IPS-18a (cell line): Measurements from ENCODE around the gene PCOLCE2.

Source experiments
- H3K27ac ChIP-seq: one replicate; pipeline ENCODE4 v1.5.1; 2013; ENCODE audit warnings: low read length
- H3K27me3 ChIP-seq: one replicate; pipeline ENCODE4 v1.6.1; 2013; ENCODE audit warnings: mild to moderate bottlenecking, low read length; ENCODE audit not compliant: control insufficient read depth, insufficient read depth
- H3K36me3 ChIP-seq: one replicate; pipeline ENCODE4 v1.6.1; 2013; ENCODE audit warnings: low read depth, low read length; ENCODE audit not compliant: control insufficient read depth
- H3K4me1 ChIP-seq: one replicate; pipeline ENCODE4 v1.6.1; 2013; ENCODE audit warnings: low read depth, low read length; ENCODE audit not compliant: control insufficient read depth
- H3K4me3 ChIP-seq: one replicate; pipeline ENCODE4 v1.5.1; 2013; ENCODE audit warnings: low read length
- H3K9ac ChIP-seq: one replicate; pipeline ENCODE4 v1.6.1; 2013; ENCODE audit warnings: mild to moderate bottlenecking, low read length, moderate library complexity
- H3K9me3 ChIP-seq: one replicate; pipeline ENCODE4 v1.6.1; 2013; ENCODE audit warnings: low read depth, low read length; ENCODE audit not compliant: control insufficient read depth

PCOLCE2 gene, protein sequence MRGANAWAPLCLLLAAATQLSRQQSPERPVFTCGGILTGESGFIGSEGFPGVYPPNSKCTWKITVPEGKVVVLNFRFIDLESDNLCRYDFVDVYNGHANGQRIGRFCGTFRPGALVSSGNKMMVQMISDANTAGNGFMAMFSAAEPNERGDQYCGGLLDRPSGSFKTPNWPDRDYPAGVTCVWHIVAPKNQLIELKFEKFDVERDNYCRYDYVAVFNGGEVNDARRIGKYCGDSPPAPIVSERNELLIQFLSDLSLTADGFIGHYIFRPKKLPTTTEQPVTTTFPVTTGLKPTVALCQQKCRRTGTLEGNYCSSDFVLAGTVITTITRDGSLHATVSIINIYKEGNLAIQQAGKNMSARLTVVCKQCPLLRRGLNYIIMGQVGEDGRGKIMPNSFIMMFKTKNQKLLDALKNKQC

DNA sequence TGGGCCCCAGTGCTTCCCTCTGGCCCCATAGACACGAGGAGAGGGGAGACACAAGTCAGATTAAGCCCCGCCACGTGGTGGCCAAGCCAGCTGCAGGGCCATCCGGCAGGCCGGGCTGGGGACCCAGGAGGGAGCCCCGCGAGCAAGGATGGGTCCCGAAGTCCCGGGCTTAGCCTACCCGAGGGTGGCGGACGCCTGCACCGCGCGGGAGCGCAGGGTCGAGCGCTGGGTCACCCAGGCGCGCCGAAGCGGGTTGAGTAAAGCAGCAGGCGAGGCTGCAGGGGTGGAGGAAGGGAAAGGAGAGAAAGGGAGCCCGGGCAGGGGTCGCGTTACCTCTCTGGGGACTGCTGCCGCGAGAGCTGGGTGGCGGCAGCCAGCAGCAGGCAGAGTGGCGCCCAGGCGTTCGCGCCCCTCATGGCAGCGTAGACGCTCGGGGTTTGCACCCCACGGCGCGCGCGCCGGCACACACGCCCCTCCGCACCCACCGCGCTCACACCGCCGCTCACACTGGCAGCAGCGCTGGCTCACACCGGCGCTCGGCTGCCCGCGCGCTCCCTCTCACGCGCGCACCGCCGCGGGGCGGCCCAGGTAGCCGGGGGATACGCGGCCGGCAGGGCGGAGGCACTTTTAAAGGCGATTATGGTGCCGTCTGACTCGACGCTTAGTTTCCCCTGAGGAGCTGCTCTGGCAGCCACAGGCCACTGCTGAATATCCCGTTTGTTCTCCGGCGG lies at the start of gene PCOLCE2:
TSS of gene PCOLCE2 (minus strand) at position 603 of the 731 bp plus-strand sequence. CDS start at position 416, 187 bp downstream.
- Histone ChIP-seq H3K27ac (no peak within 1 kb of the TSS), H3K9ac (peak within 1 kb of the TSS; percentile 85), H3K4me3 (peak within 1 kb of the TSS; percentile 70)

DNA sequence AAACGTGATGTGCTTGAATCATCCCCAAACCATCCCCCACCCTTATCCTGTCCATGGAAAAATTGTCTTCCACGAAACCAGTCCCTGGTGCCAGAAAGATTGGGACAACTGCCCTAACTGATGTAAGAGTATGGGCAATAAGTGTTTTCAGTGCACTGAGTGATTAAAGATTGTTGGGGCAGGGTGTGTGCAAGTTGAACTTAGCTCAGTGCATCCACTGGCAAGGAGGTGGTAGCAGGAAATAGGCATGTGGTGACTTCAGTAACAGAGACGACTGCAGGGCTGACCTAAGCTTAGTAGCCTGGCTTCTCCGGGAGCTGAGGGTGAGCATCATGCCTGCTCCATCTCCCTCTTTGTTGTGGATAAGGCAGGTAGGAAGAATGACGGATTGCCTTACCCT lies 47.1 kb upstream of the PCOLCE2 start:
- H3K9ac ChIP-seq: no peak overlapping the region
- no peaks in the 10 kb centered on the region for H3K4me1 ChIP-seq
- no peaks in the 10 kb centered on the region for H3K9me3 ChIP-seq
- no peak overlapping the region for H3K4me3 ChIP-seq
- H3K36me3 ChIP-seq: no peaks in the 10 kb centered on the region
- H3K27ac ChIP-seq: no peak overlapping the region
- H3K27me3 ChIP-seq: no peaks in the 10 kb centered on the region

More for the DNA sequence above, at the start of gene PCOLCE2:
- Histone ChIP-seq H3K9me3 (no peaks in the 10 kb centered on the region), H3K4me1 (peaks cover 5% of the 10 kb centered on the region), H3K36me3 (peaks cover 5% of the 10 kb centered on the region), H3K27me3 (peaks cover 14% of the 10 kb centered on the region)

- Histone ChIP-seq H3K9ac (no peak overlapping the region), H3K27me3 (no peaks in the 10 kb centered on the region), H3K4me1 (no peaks in the 10 kb centered on the region), H3K27ac (no peak overlapping the region), H3K4me3 (no peak overlapping the region), H3K9me3 (no peaks in the 10 kb centered on the region), H3K36me3 (no peaks in the 10 kb centered on the region)
Measured at GRCh38 chr3:142934887-142935269, 46.0 kb upstream of the PCOLCE2 start.

DNA sequence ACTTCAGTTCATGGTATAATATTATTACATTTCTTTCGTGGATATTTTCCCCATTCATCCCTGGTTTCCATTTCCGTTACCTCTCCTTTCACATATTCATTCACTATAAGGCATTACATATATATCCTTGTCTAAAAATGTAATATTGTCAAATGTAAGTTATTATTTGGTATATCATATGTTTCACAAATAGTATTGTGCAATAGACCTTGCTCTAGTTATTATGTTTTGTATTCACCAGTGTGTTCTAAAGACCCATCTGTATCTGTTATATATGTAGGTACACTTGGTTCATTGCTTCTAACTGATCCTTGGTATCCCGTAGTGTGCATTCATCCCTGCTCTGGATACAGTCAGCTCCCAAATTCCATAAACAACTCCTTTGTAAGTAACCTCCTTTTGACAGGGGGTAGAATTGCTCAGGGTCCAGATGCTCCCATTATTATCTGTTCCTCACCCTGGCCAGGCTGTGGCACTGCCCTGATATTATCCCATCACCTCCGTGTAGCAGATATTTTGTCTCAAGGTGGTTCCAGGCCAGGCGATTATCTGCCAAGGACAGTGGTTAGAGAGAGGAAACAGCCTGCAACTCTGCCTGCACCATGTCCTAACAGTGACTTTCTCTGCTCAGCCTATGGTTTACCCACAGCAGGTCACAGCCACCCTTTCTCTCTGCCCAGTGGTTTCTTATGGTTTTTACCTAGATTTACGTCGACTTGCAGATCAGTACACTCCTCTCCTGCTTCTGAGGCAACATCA lies 45.4 kb upstream of the PCOLCE2 start:
- no peak overlapping the region for H3K9ac ChIP-seq
- H3K36me3 ChIP-seq: no peaks in the 10 kb centered on the region
- no peak overlapping the region for H3K27ac ChIP-seq

GRCh38 chr3:142931222-142931621 lies 42.3 kb upstream of the PCOLCE2 start:
- H3K9ac ChIP-seq: no peak overlapping the region
- H3K9me3 ChIP-seq: no peaks in the 10 kb centered on the region
- H3K36me3 ChIP-seq: no peaks in the 10 kb centered on the region
- no peak overlapping the region for H3K27ac ChIP-seq
- no peaks in the 10 kb centered on the region for H3K27me3 ChIP-seq
- no peak overlapping the region for H3K4me3 ChIP-seq
- H3K4me1 ChIP-seq: no peaks in the 10 kb centered on the region

More for the DNA sequence above, 45.4 kb upstream of the PCOLCE2 start:
- Histone ChIP-seq H3K4me3 (no peak overlapping the region), H3K4me1 (no peaks in the 10 kb centered on the region), H3K27me3 (no peaks in the 10 kb centered on the region), H3K9me3 (no peaks in the 10 kb centered on the region)

DNA sequence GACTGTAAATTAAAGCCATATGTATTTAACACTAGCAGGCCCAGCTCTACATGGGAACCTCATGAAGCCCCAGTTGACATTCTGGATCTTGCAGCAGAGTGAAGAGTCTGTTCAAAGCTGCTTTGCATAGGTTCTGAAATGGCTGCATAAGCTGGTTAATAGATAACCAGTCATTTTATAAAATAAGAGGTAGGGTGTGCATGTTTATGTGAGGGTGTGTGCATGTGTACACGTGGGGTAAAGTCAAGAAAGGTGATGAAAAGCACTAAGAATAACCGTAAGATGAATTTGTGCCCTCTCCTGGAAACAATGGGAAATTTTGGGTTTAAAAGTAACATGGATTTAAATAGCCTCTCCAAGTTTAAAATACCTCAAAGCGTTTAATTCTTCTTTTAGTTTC lies 41.6 kb upstream of the PCOLCE2 start:
- Histone ChIP-seq H3K36me3 (no peaks in the 10 kb centered on the region), H3K9ac (no peak overlapping the region), H3K4me1 (no peaks in the 10 kb centered on the region), H3K4me3 (no peak overlapping the region), H3K27ac (no peak overlapping the region), H3K9me3 (no peaks in the 10 kb centered on the region), H3K27me3 (no peaks in the 10 kb centered on the region)

DNA sequence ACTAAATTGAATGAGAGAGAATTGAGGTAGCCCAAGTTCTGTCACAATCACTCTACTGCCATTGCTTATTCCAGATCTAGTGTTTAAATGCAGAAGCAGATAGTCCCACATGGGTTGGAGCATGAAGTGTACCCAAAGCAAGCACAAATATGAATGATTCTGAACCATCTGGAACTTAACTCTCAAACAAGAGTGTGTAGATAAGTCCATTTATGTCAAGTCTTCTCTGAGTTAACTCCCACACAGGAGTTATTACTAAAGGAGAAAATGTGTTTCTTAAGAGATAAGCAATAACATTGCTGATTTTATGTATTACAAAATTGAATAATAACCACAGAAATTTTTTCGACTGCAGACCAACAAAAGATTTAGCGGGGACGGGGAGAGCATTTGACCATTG lies 41.0 kb upstream of the PCOLCE2 start:
- Histone ChIP-seq H3K36me3 (no peaks in the 10 kb centered on the region), H3K4me1 (no peaks in the 10 kb centered on the region)

GRCh38 chr3:142929109-142929508 lies 40.2 kb upstream of the PCOLCE2 start:
- H3K4me1 ChIP-seq: no peaks in the 10 kb centered on the region
- no peaks in the 10 kb centered on the region for H3K27me3 ChIP-seq

More for the DNA sequence above, 41.0 kb upstream of the PCOLCE2 start:
- Histone ChIP-seq H3K27me3 (no peaks in the 10 kb centered on the region), H3K4me3 (no peak overlapping the region), H3K9ac (no peak overlapping the region), H3K27ac (no peak overlapping the region), H3K9me3 (no peaks in the 10 kb centered on the region)

GRCh38 chr3:142926368-142926944 lies 37.6 kb upstream of the PCOLCE2 start:
- H3K36me3 ChIP-seq: no peaks in the 10 kb centered on the region
- no peak overlapping the region for H3K9ac ChIP-seq
- H3K9me3 ChIP-seq: no peaks in the 10 kb centered on the region
- H3K27ac ChIP-seq: no peak overlapping the region
- H3K27me3 ChIP-seq: no peaks in the 10 kb centered on the region
- no peaks in the 10 kb centered on the region for H3K4me1 ChIP-seq
- no peak overlapping the region for H3K4me3 ChIP-seq

More at GRCh38 chr3:142929109-142929508, 40.2 kb upstream of the PCOLCE2 start:
- Histone ChIP-seq H3K36me3 (no peaks in the 10 kb centered on the region), H3K9ac (no peak overlapping the region), H3K27ac (no peak overlapping the region), H3K4me3 (no peak overlapping the region), H3K9me3 (no peaks in the 10 kb centered on the region)

GRCh38 chr3:142925140-142925539 lies 36.3 kb upstream of the PCOLCE2 start:
- Histone ChIP-seq H3K36me3 (no peaks in the 10 kb centered on the region), H3K9ac (no peak overlapping the region), H3K27me3 (no peaks in the 10 kb centered on the region), H3K4me1 (no peaks in the 10 kb centered on the region), H3K4me3 (no peak overlapping the region), H3K9me3 (no peaks in the 10 kb centered on the region), H3K27ac (no peak overlapping the region)

- Histone ChIP-seq H3K27me3 (no peaks in the 10 kb centered on the region), H3K4me1 (no peaks in the 10 kb centered on the region), H3K27ac (no peak overlapping the region), H3K4me3 (no peak overlapping the region), H3K9ac (no peak overlapping the region), H3K9me3 (no peaks in the 10 kb centered on the region), H3K36me3 (no peaks in the 10 kb centered on the region)
Measured at GRCh38 chr3:142923694-142924093, 34.8 kb upstream of the PCOLCE2 start.
